ENCODE measurements around the gene TAF4.

- TF ChIP-seq CTCF (IDR thresholded peaks at IDR 0.05; ENCODE audit: insufficient read depth, low read length, poor library complexity, severe bottlenecking): no peak
- TF ChIP-seq EZH2phosphoT487 (conservative IDR thresholded peaks at IDR 0.05; ENCODE audit: low read length): no peak
Measured at GRCh38 chr20:62068997-62069396, 3.3 kb upstream of the TAF4 start.
